Measurements from ENCODE around the gene MARCHF3. TPM values are rescaled to one million over a fixed set of nuclear protein-coding genes. Genes with fewer than 3 reads are reported as not detected.

Gene MARCHF3
- total and polyA plus RNA-seq, 7 donors: 4.4 to 31.8 (median 14.6) TPM

- no peaks in the 10 kb centered on the region for H3K4me1 ChIP-seq
- intact Hi-C loops (cut with DNase I): no loop called here
- no peaks in the 10 kb centered on the region for H3K27me3 ChIP-seq
- H3K36me3 ChIP-seq: no peaks in the 10 kb centered on the region
- no peak for TF ChIP-seq POLR2AphosphoS5 (IDR thresholded peaks at IDR 0.05)
- TF ChIP-seq EP300 (IDR thresholded peaks at IDR 0.05): no peak
- TF ChIP-seq POLR2A (IDR thresholded peaks at IDR 0.05): no peak
- no peak for TF ChIP-seq CTCF (IDR thresholded peaks at IDR 0.05)
- DNase-seq: no peak
- no peak overlapping the region for H3K27ac ChIP-seq
- no peaks in the 10 kb centered on the region for H3K9me3 ChIP-seq
- H3K4me3 ChIP-seq: no peak overlapping the region
Measured at GRCh38 chr5:127066721-127067120, 36.4 kb upstream of the MARCHF3 start.

GRCh38 chr5:127064253-127064840 is 34.0 kb upstream of the MARCHF3 start:
- intact Hi-C loops (cut with DNase I): no loop called here
- no peaks in the 10 kb centered on the region for H3K27me3 ChIP-seq
- WGBS, 2 donors: 93 to 96% methylated on average over 4 of the region's 4 CpGs
- H3K36me3 ChIP-seq: no peaks in the 10 kb centered on the region
- no peaks in the 10 kb centered on the region for H3K9me3 ChIP-seq
- H3K4me1 ChIP-seq: no peaks in the 10 kb centered on the region
- no peak for TF ChIP-seq POLR2A (IDR thresholded peaks at IDR 0.05)
- TF ChIP-seq CTCF (IDR thresholded peaks at IDR 0.05): no peak
- no peak for TF ChIP-seq POLR2AphosphoS5 (IDR thresholded peaks at IDR 0.05)
- TF ChIP-seq EP300 (IDR thresholded peaks at IDR 0.05): no peak
- H3K4me3 ChIP-seq: no peak overlapping the region
- no peak for DNase-seq
- no peak overlapping the region for H3K27ac ChIP-seq

- H3K36me3 ChIP-seq: peaks cover 0 to 1% (median under 1%) of the 10 kb centered on the region in 4 donors
- WGBS, 2 donors: 65 to 76% methylated on average over 2 of the region's 2 CpGs
- intact Hi-C loops (cut with DNase I): no loop called here
- H3K9me3 ChIP-seq: no peaks in the 10 kb centered on the region
- no peaks in the 10 kb centered on the region for H3K27me3 ChIP-seq
- TF ChIP-seq EP300 (IDR thresholded peaks at IDR 0.05): no peak
- no peak for TF ChIP-seq CTCF (IDR thresholded peaks at IDR 0.05)
- TF ChIP-seq POLR2A (IDR thresholded peaks at IDR 0.05): no peak
- TF ChIP-seq POLR2AphosphoS5 (IDR thresholded peaks at IDR 0.05): no peak
- H3K4me3 ChIP-seq: no peak overlapping the region
- no peak for DNase-seq
- H3K4me1 ChIP-seq: no peaks in the 10 kb centered on the region
- H3K27ac ChIP-seq: no peak overlapping the region
Measured at GRCh38 chr5:127063257-127063913, 33.0 kb upstream of the MARCHF3 start.

- H3K36me3 ChIP-seq: peaks cover 0 to 6% (median 2%) of the 10 kb centered on the region in 4 donors
- H3K27me3 ChIP-seq: no peaks in the 10 kb centered on the region
- TF ChIP-seq POLR2A (IDR thresholded peaks at IDR 0.05) (no peak), EP300 (IDR thresholded peaks at IDR 0.05) (no peak), CTCF (IDR thresholded peaks at IDR 0.05) (no peak), POLR2AphosphoS5 (IDR thresholded peaks at IDR 0.05) (no peak)
- H3K9me3 ChIP-seq: no peaks in the 10 kb centered on the region
- H3K27ac ChIP-seq: no peak overlapping the region
- H3K4me1 ChIP-seq: no peaks in the 10 kb centered on the region
- WGBS, 2 donors: 26 to 59% methylated on average over 1 of the region's 1 CpG
- H3K4me3 ChIP-seq: no peak overlapping the region
- intact Hi-C loops (cut with DNase I): no loop called here
- DNase-seq: no peak
Measured at GRCh38 chr5:127061956-127062355, 31.6 kb upstream of the MARCHF3 start.
